Caco-2 (cell line): ENCODE measurements around the gene LSM6. TPM values are rescaled to one million over a fixed set of nuclear protein-coding genes. Genes with fewer than 3 reads are reported as not detected.

Source experiments
- BruUV-seq: library from RNA; stranded (reverse); fragments of 400-500 nt; replicated peaks from 2 replicates; lab custom pipeline; 2021; lab: Mats Ljungman, UMichigan
- CTCF ChIA-PET: fragments of 300-600 bp; sonication (Branson Sonifier 250); formaldehyde crosslinking; loops from one replicate; lab custom pipeline; 2022; ENCODE audit warnings: antibody characterized with exemption; lab: Charles Lee
- POLR2A ChIA-PET: fragments of 300-600 bp; sonication (Branson Sonifier 250); formaldehyde crosslinking; loops from one replicate; lab custom pipeline; 2022; ENCODE audit warnings: antibody characterized with exemption; lab: Charles Lee
- DNase-seq, 2 experiments: peaks; one replicate each; pipeline versions ENCODE4 v3.0.0 to v3.0.0-alpha.2; 2020 to 2022
- H3K27me3 ChIP-seq: replicated peaks from 2 replicates; pipeline ENCODE4 v1.6.0; 2011; ENCODE audit warnings: low read length; ENCODE audit not compliant: control insufficient read depth, insufficient read depth
- H3K36me3 ChIP-seq: 2 replicates; pipeline ENCODE4 v1.5.1; 2011; ENCODE audit warnings: low read length; ENCODE audit not compliant: control insufficient read depth, insufficient read depth
- H3K4me1 ChIP-seq: fragments of 250-450 bp; sonication (Bioruptor Pico); 2 replicates; pipeline ENCODE4 v1.5.1; 2020; ENCODE audit warnings: mild to moderate bottlenecking
- H3K4me3 ChIP-seq: 2 replicates; pipeline ENCODE4 v1.5.1; 2011; ENCODE audit warnings: low read depth, mild to moderate bottlenecking, control low read depth, low read length
- H3K9me3 ChIP-seq: fragments of 250-450 bp; sonication (Bioruptor Pico); 2 replicates; pipeline ENCODE4 v1.5.1; 2020; ENCODE audit warnings: mild to moderate bottlenecking, moderate library complexity
- H3K27ac Mint-ChIP-seq: one replicate; pipeline ENCODE4 v1.8.0; 2022; ENCODE audit warnings: mixed read lengths; ENCODE audit not compliant: unreplicated experiment
- H3K27me3 Mint-ChIP-seq: one replicate; pipeline ENCODE4 v1.8.0; 2022; ENCODE audit warnings: mixed read lengths; ENCODE audit not compliant: insufficient read depth, unreplicated experiment
- H3K36me3 Mint-ChIP-seq: one replicate; pipeline ENCODE4 v1.8.0; 2022; ENCODE audit warnings: mild to moderate bottlenecking, mixed read lengths; ENCODE audit not compliant: insufficient read depth, unreplicated experiment
- H3K4me1 Mint-ChIP-seq: one replicate; pipeline ENCODE4 v1.8.0; 2022; ENCODE audit warnings: low read depth, mixed read lengths; ENCODE audit not compliant: unreplicated experiment
- H3K4me3 Mint-ChIP-seq: one replicate; pipeline ENCODE4 v1.8.0; 2022; ENCODE audit warnings: mild to moderate bottlenecking, moderate library complexity, mixed read lengths; ENCODE audit not compliant: unreplicated experiment
- H3K9me3 Mint-ChIP-seq: one replicate; pipeline ENCODE4 v1.8.0; 2022; ENCODE audit warnings: mixed read lengths; ENCODE audit not compliant: unreplicated experiment
- CTCF ChIP-seq, 2 experiments: fragments of 200-600 bp in 1 of 2; IDR thresholded peaks; 1 replicate in 1 of 2; 2 replicates in 1 of 2; pipeline versions ENCODE4 v1.5.1 to v1.8.0; 2011 to 2022; ENCODE audit warnings: antibody characterized with exemption in 1 of 2, control low read depth in 1 of 2, inconsistent platforms in 1 of 2, low read depth in 1 of 2, low read length in 1 of 2, mild to moderate bottlenecking in 1 of 2, moderate library complexity in 1 of 2; ENCODE audit not compliant: insufficient read depth in 1 of 2, severe bottlenecking in 1 of 2, unreplicated experiment in 1 of 2
- intact Hi-C: fragments of 100-400 bp; cut with micrococcal nuclease; formaldehyde crosslinking; loops from one replicate; pipeline ENCODE4 v1.10.0; 2022; ENCODE audit not compliant: unreplicated experiment
- total RNA-seq: library from RNA; stranded (reverse); gene quantifications from 2 replicates; pipeline ENCODE4 v1.2.3, GENCODE V29; 2022

The LSM6 gene
- total RNA-seq, 1 experiment from 2014 or later: 46.8 TPM

GRCh38 chr4:146194212-146194611, 18.7 kb downstream of the LSM6 start:
- H3K4me1 Mint-ChIP-seq: peaks cover 10% of the 10 kb centered on the region
- no TSS peak for BruUV-seq
- DNase-seq: no peak
- Histone ChIP-seq H3K4me3 (no peak overlapping the region), H3K9me3 (no peaks in the 10 kb centered on the region), H3K36me3 (0 out of 2 replicates have a peak, but pooled peaks cover 2% of the 10 kb centered on the region), H3K4me1 (peaks cover 12% of the 10 kb centered on the region), H3K27me3 (no peaks in the 10 kb centered on the region)
- ChIA-PET CTCF (no interaction called here), POLR2A (no interaction called here)
- H3K4me3 Mint-ChIP-seq: no peak overlapping the region
- peaks cover under 1% of the 10 kb centered on the region for H3K36me3 Mint-ChIP-seq
- no peak for TF ChIP-seq CTCF (IDR thresholded peaks at IDR 0.05; ENCODE audit: insufficient read depth in 1 of 2, low read depth in 1 of 2, low read length in 1 of 2, severe bottlenecking in 1 of 2, unreplicated experiment in 1 of 2)
- H3K27me3 Mint-ChIP-seq: no peaks in the 10 kb centered on the region
- intact Hi-C loops: loop anchor here (10.0 kb wide), 1 partner anchor 99 kb away; no protein-coding TSS in a partner anchor
- no peaks in the 10 kb centered on the region for H3K9me3 Mint-ChIP-seq
- H3K27ac Mint-ChIP-seq: no peak overlapping the region

GRCh38 chr4:146202665-146203064, 27.1 kb downstream of the LSM6 start:
- no TSS peak for BruUV-seq
- no peaks in the 10 kb centered on the region for H3K36me3 ChIP-seq
- Mint-ChIP-seq H3K27ac (no peak overlapping the region), H3K4me1 (no peaks in the 10 kb centered on the region), H3K9me3 (no peaks in the 10 kb centered on the region), H3K36me3 (no peaks in the 10 kb centered on the region), H3K4me3 (no peak overlapping the region), H3K27me3 (peaks cover 2% of the 10 kb centered on the region)
- DNase-seq: no peak
- TF ChIP-seq CTCF (IDR thresholded peaks at IDR 0.05; ENCODE audit: insufficient read depth in 1 of 2, low read depth in 1 of 2, low read length in 1 of 2, severe bottlenecking in 1 of 2, unreplicated experiment in 1 of 2): no peak
- no peak overlapping the region for H3K4me3 ChIP-seq
- no peaks in the 10 kb centered on the region for H3K9me3 ChIP-seq
- ChIA-PET POLR2A (no interaction called here), CTCF (no interaction called here)
- no peaks in the 10 kb centered on the region for H3K27me3 ChIP-seq
- intact Hi-C loops: no loop called here
- H3K4me1 ChIP-seq: no peaks in the 10 kb centered on the region

DNA sequence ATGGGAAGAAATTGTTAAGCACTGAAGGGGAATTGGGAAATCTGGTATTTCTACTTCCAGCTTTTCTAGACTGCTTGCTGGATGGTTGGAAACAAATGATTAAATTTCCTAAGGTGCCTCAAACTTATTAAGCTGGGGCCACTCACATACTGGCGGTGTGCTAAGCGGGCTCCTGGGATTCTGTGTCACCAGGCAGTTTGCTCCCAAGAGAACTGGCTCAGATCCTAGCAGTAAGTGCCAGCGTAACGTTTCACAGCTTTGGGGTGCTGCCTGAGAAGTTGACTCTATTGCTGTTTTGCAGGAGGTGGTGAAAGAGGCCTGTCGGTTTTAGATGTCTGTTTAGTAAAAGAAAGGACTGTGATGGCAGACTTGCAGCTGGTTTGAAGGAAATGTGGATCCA, 31.9 kb downstream of the LSM6 start:
- Mint-ChIP-seq H3K36me3 (no peaks in the 10 kb centered on the region), H3K27me3 (peaks cover 8% of the 10 kb centered on the region), H3K9me3 (no peaks in the 10 kb centered on the region), H3K4me3 (no peak overlapping the region), H3K4me1 (no peaks in the 10 kb centered on the region), H3K27ac (no peak overlapping the region)
- POLR2A ChIA-PET: no interaction called here
- CTCF ChIA-PET: no interaction called here
- no peak for TF ChIP-seq CTCF (IDR thresholded peaks at IDR 0.05; ENCODE audit: insufficient read depth in 1 of 2, low read depth in 1 of 2, low read length in 1 of 2, severe bottlenecking in 1 of 2, unreplicated experiment in 1 of 2)
- Histone ChIP-seq H3K36me3 (no peaks in the 10 kb centered on the region), H3K9me3 (no peaks in the 10 kb centered on the region), H3K4me1 (no peaks in the 10 kb centered on the region), H3K27me3 (no peaks in the 10 kb centered on the region), H3K4me3 (no peak overlapping the region)
- no TSS peak for BruUV-seq
- DNase-seq: no peak
- intact Hi-C loops: no loop called here
